Loucy (cell line): ENCODE data around the gene ZDHHC19.

Experiments
- H2AFZ ChIP-seq: fragments of 200-600 bp; sonication (generic); 2 replicates; pipeline ENCODE4 v1.6.0; 2016; ENCODE audit warnings: antibody characterized with exemption, mild to moderate bottlenecking, low read length, moderate library complexity
- H3F3A ChIP-seq: fragments of 200-600 bp; 2 replicates; pipeline ENCODE4 v1.6.0; 2016; ENCODE audit warnings: antibody characterized with exemption, low read depth, mild to moderate bottlenecking
- H3K27me3 ChIP-seq: fragments of 200-600 bp; sonication (generic); 2 replicates; pipeline ENCODE4 v1.6.1; 2014; ENCODE audit warnings: low read length, mild to moderate bottlenecking; ENCODE audit not compliant: insufficient read depth, poor library complexity, severe bottlenecking
- H3K36me3 ChIP-seq: fragments of 200-600 bp; sonication (generic); 2 replicates; pipeline ENCODE4 v1.6.1; 2016; ENCODE audit warnings: low read length; ENCODE audit not compliant: insufficient read depth
- H3K4me1 ChIP-seq: fragments of 200-600 bp; sonication (generic); 2 replicates; pipeline ENCODE4 v1.5.1; 2014; ENCODE audit warnings: low read length, mild to moderate bottlenecking; ENCODE audit not compliant: insufficient read depth, poor library complexity, severe bottlenecking
- H3K4me2 ChIP-seq: fragments of 200-600 bp; sonication (generic); 2 replicates; pipeline ENCODE4 v1.6.0; 2014; ENCODE audit warnings: antibody characterized with exemption, low read length, low read depth, mild to moderate bottlenecking; ENCODE audit not compliant: poor library complexity, severe bottlenecking
- H3K4me3 ChIP-seq: fragments of 200-600 bp; sonication (generic); 2 replicates; pipeline ENCODE4 v1.5.1; 2014; ENCODE audit warnings: low read length, mild to moderate bottlenecking, mixed read lengths; ENCODE audit not compliant: poor library complexity, severe bottlenecking
- H3K79me2 ChIP-seq: fragments of 200-600 bp; sonication (generic); 2 replicates; pipeline ENCODE4 v1.6.1; 2014; ENCODE audit warnings: low read length; ENCODE audit not compliant: insufficient read depth
- H3K9ac ChIP-seq: fragments of 200-600 bp; sonication (generic); 2 replicates; pipeline ENCODE4 v1.6.0; 2014; ENCODE audit warnings: mild to moderate bottlenecking, low read depth, low read length, moderate library complexity; ENCODE audit not compliant: poor library complexity, severe bottlenecking
- H3K9me2 ChIP-seq: fragments of 200-600 bp; sonication (generic); replicated peaks from 2 replicates; pipeline ENCODE4 v1.6.1; 2016; ENCODE audit warnings: low read depth, low read length, mixed read lengths
- H3K9me3 ChIP-seq: fragments of 200-600 bp; sonication (generic); 2 replicates; pipeline ENCODE4 v1.6.1; 2014; ENCODE audit warnings: mild to moderate bottlenecking, antibody characterized with exemption, low read length, low read depth; ENCODE audit not compliant: insufficient read depth
- H4K20me1 ChIP-seq: fragments of 200-600 bp; sonication (generic); 2 replicates; pipeline ENCODE4 v1.6.0; 2014; ENCODE audit warnings: antibody characterized with exemption, low read length, mild to moderate bottlenecking; ENCODE audit not compliant: insufficient read depth, poor library complexity, severe bottlenecking
- CTCF ChIP-seq: fragments of 200-600 bp; sonication (generic); conservative IDR thresholded peaks from 2 replicates; pipeline ENCODE4 v1.5.1; 2014; ENCODE audit warnings: mild to moderate bottlenecking, antibody characterized with exemption, low read length
- EZH2phosphoT487 ChIP-seq: fragments of 200-600 bp; IDR thresholded peaks from 2 replicates; pipeline ENCODE4 v1.6.1; 2018; ENCODE audit warnings: antibody characterized with exemption, mild to moderate bottlenecking, moderate library complexity, borderline replicate concordance

The ZDHHC19 gene

GRCh38 chr3:196194542-196194915 is 16.7 kb downstream of the ZDHHC19 start:
- Histone ChIP-seq H3K9ac (peak overlapping the region; percentile 60), H3K4me3 (no peak overlapping the region), H3K27me3 (no peaks in the 10 kb centered on the region), H3K36me3 (no peaks in the 10 kb centered on the region), H3K9me3 (no peaks in the 10 kb centered on the region), H2AFZ (no peak overlapping the region), H3F3A (no peaks in the 10 kb centered on the region), H3K4me1 (peaks cover 45% of the 10 kb centered on the region), H3K4me2 (peak overlapping the region; percentile 29), H3K9me2 (no peaks in the 10 kb centered on the region), H4K20me1 (no peaks in the 10 kb centered on the region), H3K79me2 (peaks cover 64% of the 10 kb centered on the region)
- no peak for TF ChIP-seq CTCF
- no peak for TF ChIP-seq EZH2phosphoT487

- Histone ChIP-seq H3K4me1 (peaks cover 45% of the 10 kb centered on the region), H3K9me2 (no peaks in the 10 kb centered on the region), H3K9ac (peak overlapping the region; percentile 60), H4K20me1 (no peaks in the 10 kb centered on the region), H3K79me2 (peaks cover 68% of the 10 kb centered on the region), H3F3A (no peaks in the 10 kb centered on the region), H3K4me2 (peak overlapping the region; percentile 29), H3K4me3 (no peak overlapping the region), H2AFZ (no peak overlapping the region), H3K27me3 (no peaks in the 10 kb centered on the region), H3K36me3 (no peaks in the 10 kb centered on the region), H3K9me3 (no peaks in the 10 kb centered on the region)
- TF ChIP-seq CTCF (no peak), EZH2phosphoT487 (no peak)
Observed at GRCh38 chr3:196193736-196194541, 17.3 kb downstream of the ZDHHC19 start.

- Histone ChIP-seq H3K4me3 (no peak overlapping the region), H3K27me3 (no peaks in the 10 kb centered on the region), H3K36me3 (no peaks in the 10 kb centered on the region), H3K9ac (peak overlapping the region; percentile 60), H4K20me1 (no peaks in the 10 kb centered on the region), H3K4me2 (peak overlapping the region; percentile 29), H2AFZ (no peak overlapping the region), H3K4me1 (peaks cover 46% of the 10 kb centered on the region), H3F3A (no peaks in the 10 kb centered on the region), H3K9me2 (no peaks in the 10 kb centered on the region), H3K9me3 (no peaks in the 10 kb centered on the region), H3K79me2 (peaks cover 74% of the 10 kb centered on the region)
- TF ChIP-seq EZH2phosphoT487 (no peak), CTCF (no peak)
Observed at GRCh38 chr3:196193133-196193735, 18.0 kb downstream of the ZDHHC19 start.
